K562 (cell line): ENCODE data around the gene HPN. TPM values are rescaled to one million over a fixed set of nuclear protein-coding genes. Genes with fewer than 3 reads are reported as not detected.

ENCODE experiments used
- BMI1 ChIP-seq: fragments of 150-350 bp; IDR thresholded peaks from 2 replicates; pipeline ENCODE4 v1.6.1; 2014; ENCODE audit warnings: low read length
- RBM39 ChIP-seq: fragments of 200-400 bp; formaldehyde crosslinking; optimal IDR thresholded peaks from 2 replicates; pipeline ENCODE3; 2018; ENCODE audit warnings: low read depth, low read length
- TBP ChIP-seq: optimal IDR thresholded peaks from 2 replicates; pipeline ENCODE3; 2011; ENCODE audit warnings: low read depth, low read length, improper control_type of control experiment
- ZC3H4 ChIP-seq: sonication (generic); formaldehyde crosslinking; IDR thresholded peaks from 2 replicates; pipeline ENCODE4 v1.9.0; 2021; ENCODE audit warnings: missing genetic modification reagents, borderline replicate concordance
- ZNF263 ChIP-seq: sonication (generic); formaldehyde crosslinking; IDR thresholded peaks from 2 replicates; pipeline ENCODE4 v1.8.0; 2022; ENCODE audit warnings: mild to moderate bottlenecking, missing genetic modification reagents, borderline replicate concordance
- polyA plus RNA-seq, 8 experiments: library from polyadenylated mRNA; depleted of rRNA in 4 of 8; stranded (reverse) in 5 of 8; unstranded in 3 of 8; fragments of >200 nt; fragmentation: Nextera tagmentation in 2 of 8; fragmentation: Illumina TruSeq in 1 of 8; extraction: Ambion mirVana in 2 of 8; extraction: Trizol in 1 of 8; gene quantifications; 2 replicates each; pipeline versions ENCODE4 v1.2.1 to v1.2.3, GENCODE V29; 2011 to 2014; ENCODE audit warnings: inconsistent platforms in 1 of 8, missing spikeins in 1 of 8
- total RNA-seq, 7 experiments: library from RNA; depleted of rRNA in 6 of 7; stranded (reverse); fragments of >200 nt in 6 of 7; fragmentation: Illumina TruSeq in 2 of 7; extraction: Trizol in 2 of 7; gene quantifications; 2 replicates each; pipeline versions ENCODE4 v1.2.1 to v1.2.3, GENCODE V29; 2011 to 2021; ENCODE audit warnings: low replicate concordance in 1 of 7
- TF ChIP-seq, protein P1 (sequence below): fragments of 450-650 bp; conservative IDR thresholded peaks from 2 replicates; pipeline ENCODE4 v1.6.1; 2016; ENCODE audit warnings: missing genetic modification characterization, low read depth, mild to moderate bottlenecking, control low read depth, missing compliant biosample characterization
- TF ChIP-seq, protein P2 (sequence below), 2 experiments: fragments of 450-650 bp; IDR thresholded peaks; 2 replicates each; pipeline ENCODE4 v1.6.1; 2016
- TF ChIP-seq, protein P3 (sequence below): fragments of 450-650 bp; IDR thresholded peaks from 2 replicates; pipeline ENCODE4 v1.6.1; 2016; ENCODE audit warnings: low read depth
- TF ChIP-seq, protein P4 (sequence below): IDR thresholded peaks from 2 replicates; pipeline ENCODE4 v1.6.1; 2016; ENCODE audit warnings: missing genetic modification characterization, missing compliant biosample characterization

Gene HPN
- total and polyA plus RNA-seq, 9 of the 15 experiments (the other 6 are each of a cell fraction or from before 2014, with no cell fraction given) = 0.10 to 0.20 TPM; not detected in 7

DNA sequence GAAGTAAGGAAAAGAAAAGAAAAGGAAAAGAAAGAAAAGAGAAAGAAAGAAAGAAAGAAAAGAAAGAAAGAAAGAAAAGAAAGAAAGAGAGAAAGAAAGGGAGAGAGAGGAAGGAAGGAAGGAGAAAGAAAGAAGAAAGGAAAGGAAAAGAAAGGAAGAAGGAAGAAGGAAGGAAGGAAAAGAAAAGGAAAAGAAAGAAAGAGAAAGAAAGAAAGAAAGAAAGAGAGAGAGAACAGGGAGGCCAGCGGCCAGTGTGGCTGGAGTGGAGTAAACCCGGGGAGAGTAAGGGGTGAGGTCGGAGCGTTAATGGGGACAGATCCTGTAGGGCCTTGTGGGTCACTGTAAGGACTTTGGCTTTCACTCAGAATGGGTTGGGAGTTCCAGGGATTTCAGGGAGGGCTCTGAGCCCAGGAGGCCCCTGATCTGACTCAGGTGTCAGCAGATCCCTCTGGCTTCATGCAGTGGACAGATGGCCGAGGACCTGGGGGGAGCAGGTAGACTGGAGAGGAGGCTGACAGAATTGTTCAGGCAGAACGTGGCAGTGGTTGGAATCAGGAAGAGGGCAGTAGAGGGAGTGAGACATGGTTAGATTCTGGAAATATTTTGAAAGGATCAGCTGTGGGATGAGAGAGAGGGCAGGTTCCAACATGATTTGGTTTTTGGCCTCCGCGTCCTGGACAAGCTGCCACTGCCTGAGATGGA lies 54.3 kb downstream of the HPN start (continued):
- TF ChIP-seq ZNF263 (CRISPR knock-in tag) (no peak), TBP (no peak), RBM39 (peak; percentile 74), BMI1 (no peak), ZC3H4 (no peak)
- TF ChIP-seq, protein P1, sequence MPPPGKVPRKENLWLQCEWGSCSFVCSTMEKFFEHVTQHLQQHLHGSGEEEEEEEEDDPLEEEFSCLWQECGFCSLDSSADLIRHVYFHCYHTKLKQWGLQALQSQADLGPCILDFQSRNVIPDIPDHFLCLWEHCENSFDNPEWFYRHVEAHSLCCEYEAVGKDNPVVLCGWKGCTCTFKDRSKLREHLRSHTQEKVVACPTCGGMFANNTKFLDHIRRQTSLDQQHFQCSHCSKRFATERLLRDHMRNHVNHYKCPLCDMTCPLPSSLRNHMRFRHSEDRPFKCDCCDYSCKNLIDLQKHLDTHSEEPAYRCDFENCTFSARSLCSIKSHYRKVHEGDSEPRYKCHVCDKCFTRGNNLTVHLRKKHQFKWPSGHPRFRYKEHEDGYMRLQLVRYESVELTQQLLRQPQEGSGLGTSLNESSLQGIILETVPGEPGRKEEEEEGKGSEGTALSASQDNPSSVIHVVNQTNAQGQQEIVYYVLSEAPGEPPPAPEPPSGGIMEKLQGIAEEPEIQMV (tag) = peak; percentile 58
- TF ChIP-seq, protein P2, sequence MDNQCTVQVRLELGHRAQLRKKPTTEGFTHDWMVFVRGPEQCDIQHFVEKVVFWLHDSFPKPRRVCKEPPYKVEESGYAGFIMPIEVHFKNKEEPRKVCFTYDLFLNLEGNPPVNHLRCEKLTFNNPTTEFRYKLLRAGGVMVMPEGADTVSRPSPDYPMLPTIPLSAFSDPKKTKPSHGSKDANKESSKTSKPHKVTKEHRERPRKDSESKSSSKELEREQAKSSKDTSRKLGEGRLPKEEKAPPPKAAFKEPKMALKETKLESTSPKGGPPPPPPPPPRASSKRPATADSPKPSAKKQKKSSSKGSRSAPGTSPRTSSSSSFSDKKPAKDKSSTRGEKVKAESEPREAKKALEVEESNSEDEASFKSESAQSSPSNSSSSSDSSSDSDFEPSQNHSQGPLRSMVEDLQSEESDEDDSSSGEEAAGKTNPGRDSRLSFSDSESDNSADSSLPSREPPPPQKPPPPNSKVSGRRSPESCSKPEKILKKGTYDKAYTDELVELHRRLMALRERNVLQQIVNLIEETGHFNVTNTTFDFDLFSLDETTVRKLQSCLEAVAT (IDR thresholded peaks at IDR 0.05) = 0 out of 4 replicates have a peak, but pooled peaks of 1 of the 2 experiments have one; percentile 26
- TF ChIP-seq, protein P3, sequence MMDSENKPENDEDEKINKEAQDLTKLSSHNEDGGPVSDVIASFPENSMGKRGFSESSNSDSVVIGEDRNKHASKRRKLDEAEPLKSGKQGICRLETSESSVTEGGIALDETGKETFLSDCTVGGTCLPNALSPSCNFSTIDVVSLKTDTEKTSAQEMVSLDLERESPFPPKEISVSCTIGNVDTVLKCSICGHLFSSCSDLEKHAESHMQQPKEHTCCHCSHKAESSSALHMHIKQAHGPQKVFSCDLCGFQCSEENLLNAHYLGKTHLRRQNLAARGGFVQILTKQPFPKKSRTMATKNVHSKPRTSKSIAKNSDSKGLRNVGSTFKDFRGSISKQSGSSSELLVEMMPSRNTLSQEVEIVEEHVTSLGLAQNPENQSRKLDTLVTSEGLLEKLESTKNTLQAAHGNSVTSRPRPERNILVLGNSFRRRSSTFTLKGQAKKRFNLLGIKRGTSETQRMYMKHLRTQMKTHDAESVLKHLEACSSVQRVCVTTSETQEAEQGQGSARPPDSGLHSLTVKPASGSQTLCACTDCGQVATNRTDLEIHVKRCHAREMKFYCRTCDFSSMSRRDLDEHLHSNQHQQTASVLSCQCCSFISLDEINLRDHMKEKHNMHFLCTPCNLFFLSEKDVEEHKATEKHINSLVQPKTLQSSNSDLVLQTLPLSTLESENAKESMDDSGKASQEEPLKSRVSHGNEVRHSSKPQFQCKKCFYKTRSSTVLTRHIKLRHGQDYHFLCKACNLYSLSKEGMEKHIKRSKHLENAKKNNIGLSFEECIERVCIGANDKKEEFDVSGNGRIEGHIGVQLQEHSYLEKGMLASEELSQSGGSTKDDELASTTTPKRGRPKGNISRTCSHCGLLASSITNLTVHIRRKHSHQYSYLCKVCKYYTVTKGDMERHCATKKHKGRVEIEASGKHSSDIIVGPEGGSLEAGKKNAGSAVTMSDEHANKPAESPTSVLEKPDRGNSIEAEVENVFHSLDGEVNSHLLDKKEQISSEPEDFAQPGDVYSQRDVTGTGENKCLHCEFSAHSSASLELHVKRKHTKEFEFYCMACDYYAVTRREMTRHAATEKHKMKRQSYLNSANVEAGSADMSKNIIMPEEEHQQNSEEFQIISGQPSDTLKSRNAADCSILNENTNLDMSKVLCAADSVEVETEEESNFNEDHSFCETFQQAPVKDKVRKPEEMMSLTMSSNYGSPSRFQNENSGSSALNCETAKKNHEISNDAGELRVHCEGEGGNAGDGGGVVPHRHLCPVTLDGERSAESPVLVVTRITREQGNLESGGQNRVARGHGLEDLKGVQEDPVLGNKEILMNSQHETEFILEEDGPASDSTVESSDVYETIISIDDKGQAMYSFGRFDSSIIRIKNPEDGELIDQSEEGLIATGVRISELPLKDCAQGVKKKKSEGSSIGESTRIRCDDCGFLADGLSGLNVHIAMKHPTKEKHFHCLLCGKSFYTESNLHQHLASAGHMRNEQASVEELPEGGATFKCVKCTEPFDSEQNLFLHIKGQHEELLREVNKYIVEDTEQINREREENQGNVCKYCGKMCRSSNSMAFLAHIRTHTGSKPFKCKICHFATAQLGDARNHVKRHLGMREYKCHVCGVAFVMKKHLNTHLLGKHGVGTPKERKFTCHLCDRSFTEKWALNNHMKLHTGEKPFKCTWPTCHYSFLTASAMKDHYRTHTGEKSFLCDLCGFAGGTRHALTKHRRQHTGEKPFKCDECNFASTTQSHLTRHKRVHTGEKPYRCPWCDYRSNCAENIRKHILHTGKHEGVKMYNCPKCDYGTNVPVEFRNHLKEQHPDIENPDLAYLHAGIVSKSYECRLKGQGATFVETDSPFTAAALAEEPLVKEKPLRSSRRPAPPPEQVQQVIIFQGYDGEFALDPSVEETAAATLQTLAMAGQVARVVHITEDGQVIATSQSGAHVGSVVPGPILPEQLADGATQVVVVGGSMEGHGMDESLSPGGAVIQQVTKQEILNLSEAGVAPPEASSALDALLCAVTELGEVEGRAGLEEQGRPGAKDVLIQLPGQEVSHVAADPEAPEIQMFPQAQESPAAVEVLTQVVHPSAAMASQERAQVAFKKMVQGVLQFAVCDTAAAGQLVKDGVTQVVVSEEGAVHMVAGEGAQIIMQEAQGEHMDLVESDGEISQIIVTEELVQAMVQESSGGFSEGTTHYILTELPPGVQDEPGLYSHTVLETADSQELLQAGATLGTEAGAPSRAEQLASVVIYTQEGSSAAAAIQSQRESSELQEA = 0 out of 2 replicates have a peak, but pooled peaks have one; percentile 26
- TF ChIP-seq, protein P4, sequence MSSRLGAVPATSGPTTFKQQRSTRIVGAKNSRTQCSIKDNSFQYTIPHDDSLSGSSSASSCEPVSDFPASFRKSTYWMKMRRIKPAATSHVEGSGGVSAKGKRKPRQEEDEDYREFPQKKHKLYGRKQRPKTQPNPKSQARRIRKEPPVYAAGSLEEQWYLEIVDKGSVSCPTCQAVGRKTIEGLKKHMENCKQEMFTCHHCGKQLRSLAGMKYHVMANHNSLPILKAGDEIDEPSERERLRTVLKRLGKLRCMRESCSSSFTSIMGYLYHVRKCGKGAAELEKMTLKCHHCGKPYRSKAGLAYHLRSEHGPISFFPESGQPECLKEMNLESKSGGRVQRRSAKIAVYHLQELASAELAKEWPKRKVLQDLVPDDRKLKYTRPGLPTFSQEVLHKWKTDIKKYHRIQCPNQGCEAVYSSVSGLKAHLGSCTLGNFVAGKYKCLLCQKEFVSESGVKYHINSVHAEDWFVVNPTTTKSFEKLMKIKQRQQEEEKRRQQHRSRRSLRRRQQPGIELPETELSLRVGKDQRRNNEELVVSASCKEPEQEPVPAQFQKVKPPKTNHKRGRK (tag) = peak; percentile 99
